Panc1 (cell line): ENCODE results near the gene HOMER2. TPM values are rescaled to one million over a fixed set of nuclear protein-coding genes. Genes with fewer than 3 reads are reported as not detected.

Experiments used
- ATAC-seq: fragments of 200-7000 bp; cut with Tn5 transposase; 2 replicates; pipeline ENCODE4 v1.9.1; 2020; ENCODE audit warnings: mild to moderate bottlenecking, moderate library complexity
- BruUV-seq: library from RNA; stranded (reverse); fragments of 400-500 nt; replicated peaks from 2 replicates; lab custom pipeline; 2021; lab: Mats Ljungman, UMichigan
- CTCF ChIA-PET: fragments of 300-600 bp; sonication (Branson Sonifier 250); formaldehyde crosslinking; loops from one replicate; lab custom pipeline; 2022; ENCODE audit warnings: antibody characterized with exemption; lab: Charles Lee
- POLR2A ChIA-PET: fragments of 300-600 bp; sonication (Branson Sonifier 250); formaldehyde crosslinking; loops from one replicate; lab custom pipeline; 2022; ENCODE audit warnings: antibody characterized with exemption; lab: Charles Lee
- DNase-seq: peaks from one replicate; pipeline ENCODE4 v3.0.0-alpha.2; 2010; ENCODE audit warnings: low read depth, low spot score
- H3K27ac ChIP-seq: 2 replicates; pipeline ENCODE4 v1.5.1; 2011; ENCODE audit warnings: mild to moderate bottlenecking, low read length, inconsistent platforms
- H3K27me3 ChIP-seq: fragments of 200-500 bp; sonication (Bioruptor generic); 2 replicates; pipeline ENCODE4 v1.6.0; 2014; ENCODE audit warnings: low read length, inconsistent platforms; ENCODE audit not compliant: control insufficient read depth, insufficient read depth
- H3K36me3 ChIP-seq: fragments of 200-500 bp; sonication (Bioruptor generic); 2 replicates; pipeline ENCODE4 v1.5.1; 2014; ENCODE audit warnings: inconsistent platforms, mild to moderate bottlenecking, low read length, moderate library complexity; ENCODE audit not compliant: control insufficient read depth, insufficient read depth
- H3K4me1 ChIP-seq: 2 replicates; pipeline ENCODE4 v1.5.1; 2011; ENCODE audit warnings: inconsistent platforms, mild to moderate bottlenecking, low read length, moderate library complexity; ENCODE audit not compliant: control insufficient read depth, insufficient read depth
- H3K4me3 ChIP-seq, 2 experiments: 2 replicates each; pipeline ENCODE4 v1.5.1; 2011 to 2012; ENCODE audit warnings: low read depth in 2 of 2, low read length in 2 of 2, mild to moderate bottlenecking in 2 of 2, inconsistent platforms in 1 of 2, moderate library complexity in 1 of 2
- H3K9me3 ChIP-seq: fragments of 200-500 bp; sonication (Bioruptor generic); 2 replicates; pipeline ENCODE4 v1.5.1; 2014; ENCODE audit warnings: low read depth, mild to moderate bottlenecking, inconsistent platforms, low read length, moderate library complexity; ENCODE audit not compliant: control insufficient read depth, insufficient read depth
- POLR2AphosphoS5 ChIP-seq: IDR thresholded peaks from 2 replicates; pipeline ENCODE4 v1.6.1; 2012; ENCODE audit warnings: mild to moderate bottlenecking, low read depth, low read length, moderate library complexity
- SIN3A ChIP-seq: IDR thresholded peaks from 2 replicates; pipeline ENCODE4 v1.6.1; 2012; ENCODE audit warnings: low read depth, mild to moderate bottlenecking, low read length, moderate library complexity, borderline replicate concordance; ENCODE audit not compliant: insufficient read depth
- TCF7L2 ChIP-seq: IDR thresholded peaks from 2 replicates; pipeline ENCODE4 v1.6.1; 2011; ENCODE audit warnings: mild to moderate bottlenecking, low read depth, low read length, inconsistent platforms
- in situ Hi-C: cut with HindIII; loops from 2 replicates; pipeline ENCODE4 v1.10.0; 2016; ENCODE audit warnings: low sequenced_read_pairs, low pct_unique_long_range_greater_than_20kb
- intact Hi-C: fragments of 100-400 bp; cut with micrococcal nuclease; formaldehyde crosslinking; loops from one replicate; pipeline ENCODE4 v1.10.0; 2022; ENCODE audit not compliant: unreplicated experiment
- total RNA-seq: library from RNA; stranded (reverse); gene quantifications from one replicate; pipeline ENCODE4 v1.2.1, GENCODE V29; 2021; ENCODE audit not compliant: unreplicated experiment
- TF ChIP-seq, protein P1 (sequence below), 2 experiments: IDR thresholded peaks; 2 replicates each; pipeline ENCODE4 v1.6.1; 2011 to 2012; ENCODE audit warnings: low read depth in 2 of 2, control low read depth in 1 of 2, low read length in 1 of 2, mild to moderate bottlenecking in 1 of 2, moderate library complexity in 1 of 2; ENCODE audit not compliant: insufficient read depth in 1 of 2
- TF ChIP-seq, protein P2 (sequence below): fragments of 450-650 bp; IDR thresholded peaks from 2 replicates; pipeline ENCODE4 v1.5.1; 2017; ENCODE audit warnings: mild to moderate bottlenecking

HOMER2 gene
- total RNA-seq, 1 experiment from 2014 or later, result 35.9 TPM

DNA sequence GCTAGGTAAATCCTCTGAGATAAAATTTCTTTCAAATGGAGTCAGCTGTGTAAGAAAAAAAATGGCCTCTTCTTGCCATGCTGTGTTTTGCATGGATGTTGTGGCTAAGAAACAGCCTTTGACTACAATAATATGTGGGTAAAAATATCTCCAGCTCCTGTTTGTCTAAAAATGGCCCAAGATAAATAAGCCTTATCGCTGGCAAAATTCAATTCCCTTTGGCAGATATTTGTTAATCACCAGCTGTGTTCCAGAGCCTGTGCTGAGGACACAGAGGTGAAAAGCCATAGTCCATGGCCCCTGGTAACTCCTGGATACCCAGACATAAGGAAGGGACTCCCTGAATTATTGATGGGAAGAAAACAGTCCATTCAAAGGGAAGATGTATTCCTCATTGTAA is 18.2 kb upstream of the HOMER2 start:
- POLR2A ChIA-PET, result no interaction called here
- no TSS peak for BruUV-seq
- no peaks in the 10 kb centered on the region for H3K9me3 ChIP-seq
- no peak for TF ChIP-seq SIN3A
- no peak for TF ChIP-seq TCF7L2
- TF ChIP-seq, protein P1, sequence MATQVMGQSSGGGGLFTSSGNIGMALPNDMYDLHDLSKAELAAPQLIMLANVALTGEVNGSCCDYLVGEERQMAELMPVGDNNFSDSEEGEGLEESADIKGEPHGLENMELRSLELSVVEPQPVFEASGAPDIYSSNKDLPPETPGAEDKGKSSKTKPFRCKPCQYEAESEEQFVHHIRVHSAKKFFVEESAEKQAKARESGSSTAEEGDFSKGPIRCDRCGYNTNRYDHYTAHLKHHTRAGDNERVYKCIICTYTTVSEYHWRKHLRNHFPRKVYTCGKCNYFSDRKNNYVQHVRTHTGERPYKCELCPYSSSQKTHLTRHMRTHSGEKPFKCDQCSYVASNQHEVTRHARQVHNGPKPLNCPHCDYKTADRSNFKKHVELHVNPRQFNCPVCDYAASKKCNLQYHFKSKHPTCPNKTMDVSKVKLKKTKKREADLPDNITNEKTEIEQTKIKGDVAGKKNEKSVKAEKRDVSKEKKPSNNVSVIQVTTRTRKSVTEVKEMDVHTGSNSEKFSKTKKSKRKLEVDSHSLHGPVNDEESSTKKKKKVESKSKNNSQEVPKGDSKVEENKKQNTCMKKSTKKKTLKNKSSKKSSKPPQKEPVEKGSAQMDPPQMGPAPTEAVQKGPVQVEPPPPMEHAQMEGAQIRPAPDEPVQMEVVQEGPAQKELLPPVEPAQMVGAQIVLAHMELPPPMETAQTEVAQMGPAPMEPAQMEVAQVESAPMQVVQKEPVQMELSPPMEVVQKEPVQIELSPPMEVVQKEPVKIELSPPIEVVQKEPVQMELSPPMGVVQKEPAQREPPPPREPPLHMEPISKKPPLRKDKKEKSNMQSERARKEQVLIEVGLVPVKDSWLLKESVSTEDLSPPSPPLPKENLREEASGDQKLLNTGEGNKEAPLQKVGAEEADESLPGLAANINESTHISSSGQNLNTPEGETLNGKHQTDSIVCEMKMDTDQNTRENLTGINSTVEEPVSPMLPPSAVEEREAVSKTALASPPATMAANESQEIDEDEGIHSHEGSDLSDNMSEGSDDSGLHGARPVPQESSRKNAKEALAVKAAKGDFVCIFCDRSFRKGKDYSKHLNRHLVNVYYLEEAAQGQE (IDR thresholded peaks at IDR 0.05; ENCODE audit: insufficient read depth in 1 of 2, low read depth in 2 of 2, low read length in 1 of 2), result no peak
- H3K4me1 ChIP-seq, result no peaks in the 10 kb centered on the region
- DNase-seq, result no peak
- no peaks in the 10 kb centered on the region for H3K36me3 ChIP-seq
- no peaks in the 10 kb centered on the region for H3K27me3 ChIP-seq
- in situ Hi-C loops, result no loop called here
- no peak for ATAC-seq
- intact Hi-C loops, result no loop called here
- H3K27ac ChIP-seq, result no peak overlapping the region
- H3K4me3 ChIP-seq, result no peak overlapping the region
- CTCF ChIA-PET, result no interaction called here

DNA sequence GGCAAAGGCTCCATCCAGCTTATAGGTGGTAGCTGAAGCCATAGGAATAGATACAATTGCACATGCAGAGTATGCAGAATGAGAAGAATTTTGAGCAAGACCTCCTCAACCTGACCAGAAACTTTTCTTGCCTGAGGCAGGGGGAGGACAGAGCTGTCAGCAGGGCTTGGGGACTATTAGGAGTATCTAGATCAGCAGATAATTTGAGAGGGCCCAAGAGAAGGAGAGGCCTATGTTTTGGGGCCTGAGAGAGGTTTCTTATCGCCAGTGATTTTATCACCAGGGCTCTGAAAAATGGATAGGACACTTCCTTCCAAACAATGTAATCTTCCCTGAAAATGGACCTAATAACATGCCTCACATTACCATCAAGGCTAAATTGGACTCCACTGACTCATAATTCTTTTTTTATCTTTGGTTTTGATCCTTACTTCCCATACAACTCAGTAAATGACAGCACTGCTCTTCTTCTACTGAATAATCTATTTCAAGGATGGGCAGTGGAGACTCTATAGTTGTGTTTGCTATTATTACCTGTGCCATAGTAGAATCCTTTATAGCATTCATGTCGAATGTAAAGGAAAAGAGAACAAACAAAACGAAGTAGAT is 17.7 kb upstream of the HOMER2 start:
- Histone ChIP-seq H3K27ac (no peak overlapping the region), H3K9me3 (no peaks in the 10 kb centered on the region), H3K27me3 (no peaks in the 10 kb centered on the region), H3K4me3 (no peak overlapping the region), H3K4me1 (no peaks in the 10 kb centered on the region), H3K36me3 (no peaks in the 10 kb centered on the region)
- CTCF ChIA-PET, result no interaction called here
- DNase-seq (no peak), ATAC-seq (no peak)
- intact Hi-C loops, result no loop called here
- TF ChIP-seq, protein P1 (IDR thresholded peaks at IDR 0.05; ENCODE audit: insufficient read depth in 1 of 2, low read depth in 2 of 2, low read length in 1 of 2), result no peak
- no peak for TF ChIP-seq SIN3A
- TF ChIP-seq TCF7L2, result no peak
- TF ChIP-seq POLR2AphosphoS5, result no peak
- TF ChIP-seq, protein P2, sequence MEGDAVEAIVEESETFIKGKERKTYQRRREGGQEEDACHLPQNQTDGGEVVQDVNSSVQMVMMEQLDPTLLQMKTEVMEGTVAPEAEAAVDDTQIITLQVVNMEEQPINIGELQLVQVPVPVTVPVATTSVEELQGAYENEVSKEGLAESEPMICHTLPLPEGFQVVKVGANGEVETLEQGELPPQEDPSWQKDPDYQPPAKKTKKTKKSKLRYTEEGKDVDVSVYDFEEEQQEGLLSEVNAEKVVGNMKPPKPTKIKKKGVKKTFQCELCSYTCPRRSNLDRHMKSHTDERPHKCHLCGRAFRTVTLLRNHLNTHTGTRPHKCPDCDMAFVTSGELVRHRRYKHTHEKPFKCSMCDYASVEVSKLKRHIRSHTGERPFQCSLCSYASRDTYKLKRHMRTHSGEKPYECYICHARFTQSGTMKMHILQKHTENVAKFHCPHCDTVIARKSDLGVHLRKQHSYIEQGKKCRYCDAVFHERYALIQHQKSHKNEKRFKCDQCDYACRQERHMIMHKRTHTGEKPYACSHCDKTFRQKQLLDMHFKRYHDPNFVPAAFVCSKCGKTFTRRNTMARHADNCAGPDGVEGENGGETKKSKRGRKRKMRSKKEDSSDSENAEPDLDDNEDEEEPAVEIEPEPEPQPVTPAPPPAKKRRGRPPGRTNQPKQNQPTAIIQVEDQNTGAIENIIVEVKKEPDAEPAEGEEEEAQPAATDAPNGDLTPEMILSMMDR, result no peak
- POLR2A ChIA-PET, result no interaction called here
- in situ Hi-C loops, result no loop called here
- no TSS peak for BruUV-seq
